ENCODE measurements around the gene SH3TC2.

Gene SH3TC2

GRCh38 chr5:148970228-148970627 is 92.6 kb downstream of the SH3TC2 start:
- DNase-seq (ENCODE audit: low spot score), result no peak

GRCh38 chr5:148969291-148969690 is 93.6 kb downstream of the SH3TC2 start:
- DNase-seq (ENCODE audit: low spot score), result no peak

- DNase-seq (ENCODE audit: low spot score), result no peak
Measured at GRCh38 chr5:148968311-148968710, 94.6 kb downstream of the SH3TC2 start.

GRCh38 chr5:148967783-148968182 is 95.1 kb downstream of the SH3TC2 start:
- no peak for DNase-seq (ENCODE audit: low spot score)

- DNase-seq (ENCODE audit: low spot score), result no peak
Measured at GRCh38 chr5:148966938-148967337, 95.9 kb downstream of the SH3TC2 start.

GRCh38 chr5:148966348-148966747 is 96.5 kb downstream of the SH3TC2 start:
- no peak for DNase-seq (ENCODE audit: low spot score)

GRCh38 chr5:148965511-148966265 is 97.2 kb downstream of the SH3TC2 start:
- DNase-seq (ENCODE audit: low spot score), result no peak

- no peak for DNase-seq (ENCODE audit: low spot score)
Measured at GRCh38 chr5:148963664-148964063, 99.2 kb downstream of the SH3TC2 start.

- no peak for DNase-seq (ENCODE audit: low spot score)
Measured at GRCh38 chr5:148962761-148963324, 100.0 kb downstream of the SH3TC2 start.

GRCh38 chr5:148962200-148962550 is 100.7 kb downstream of the SH3TC2 start:
- no peak for DNase-seq (ENCODE audit: low spot score)

GRCh38 chr5:148961261-148962199 is 101.3 kb downstream of the SH3TC2 start:
- no peak for DNase-seq (ENCODE audit: low spot score)

- no peak for DNase-seq (ENCODE audit: low spot score)
Measured at GRCh38 chr5:148960070-148960769, 102.6 kb downstream of the SH3TC2 start.

GRCh38 chr5:148957591-148958202 is 105.2 kb downstream of the SH3TC2 start:
- peak; percentile 63 for DNase-seq (ENCODE audit: low spot score)

GRCh38 chr5:148956477-148957385 is 106.1 kb downstream of the SH3TC2 start:
- no peak for DNase-seq (ENCODE audit: low spot score)
